HG03196 (cell line): Measurements from ENCODE around the gene SLC25A53.

Source experiments
- ATAC-seq: cut with Tn5 transposase; IDR thresholded peaks from one replicate; pipeline ENCODE4 v1.9.1; 2021; ENCODE audit not compliant: unreplicated experiment

The SLC25A53 gene, protein sequence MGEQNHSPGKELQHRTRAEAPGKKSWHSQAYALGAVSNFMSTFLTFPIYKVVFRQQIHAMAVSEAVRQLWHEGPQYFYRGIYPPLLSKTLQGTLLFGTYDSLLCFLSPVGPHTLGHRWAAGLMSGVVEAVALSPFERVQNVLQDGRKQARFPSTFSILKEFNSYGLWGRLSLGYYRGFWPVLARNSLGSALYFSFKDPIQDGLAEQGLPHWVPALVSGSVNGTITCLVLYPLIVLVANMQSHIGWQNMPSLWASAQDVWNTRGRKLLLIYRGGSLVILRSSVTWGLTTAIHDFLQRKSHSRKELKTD

DNA sequence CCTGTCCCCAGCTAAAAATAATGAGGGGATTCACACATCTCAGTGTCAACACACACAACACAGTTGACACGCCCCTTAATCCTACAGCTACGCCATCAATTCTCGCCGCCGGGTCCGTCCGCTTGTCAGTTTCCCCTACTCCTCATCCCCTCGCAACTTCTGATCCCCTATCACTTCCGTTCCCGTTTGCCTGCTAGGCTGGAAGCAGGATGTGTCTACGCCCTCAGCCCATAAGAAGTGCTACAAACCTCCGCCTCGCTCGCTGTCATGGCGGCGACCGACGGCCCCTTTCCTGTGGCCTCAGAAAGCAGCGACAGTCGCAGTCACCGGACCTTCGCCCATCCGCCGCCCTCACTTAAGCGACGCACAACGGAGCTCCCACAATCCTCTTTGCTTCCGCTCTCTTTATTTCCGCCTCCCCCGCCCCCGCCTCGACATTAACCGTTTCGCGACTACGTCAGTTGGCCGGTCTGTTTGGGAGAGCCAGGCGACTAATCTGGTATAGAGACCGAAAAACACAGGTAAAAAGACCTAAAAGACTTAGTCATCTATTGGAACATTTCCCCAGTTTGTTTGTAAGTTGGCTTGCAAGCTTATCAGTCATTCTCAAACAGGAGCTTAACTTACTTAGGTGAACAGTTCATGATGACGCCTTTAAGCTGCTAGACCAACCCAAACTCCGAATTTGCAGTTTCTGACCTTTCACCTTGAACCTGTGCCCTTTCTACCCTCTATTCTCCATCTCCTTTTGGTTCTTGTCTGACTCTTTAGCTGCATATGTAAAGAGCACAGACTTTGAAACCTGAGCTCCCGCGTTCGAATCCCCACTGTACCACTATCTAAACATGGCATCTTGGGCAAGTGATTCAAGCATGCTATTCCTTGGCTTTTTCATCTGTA, at the start of gene SLC25A53:
Gene SLC25A53 (minus strand): TSS at position 380 of the 900 bp plus-strand sequence. CDS start 51,752 bp downstream, outside the sequence.
- ATAC-seq = peak; percentile 86

DNA sequence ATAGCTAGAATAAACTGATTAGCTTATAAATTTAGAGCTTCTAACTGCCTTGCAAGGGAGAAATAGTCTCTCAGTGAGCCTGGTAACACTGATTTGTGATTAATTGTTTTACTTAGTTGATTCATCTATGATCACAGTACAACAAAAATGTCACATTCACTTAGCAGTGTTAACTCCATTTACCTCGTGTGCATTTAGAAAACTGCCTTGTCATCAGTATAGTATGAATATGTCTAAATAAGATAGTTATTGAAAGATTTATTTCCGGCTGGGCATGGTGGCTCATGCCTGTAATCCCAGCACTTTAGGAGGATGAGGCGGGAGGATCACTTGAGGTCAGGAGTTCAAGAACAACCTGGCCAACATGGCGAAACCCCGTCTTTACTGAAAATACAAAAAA, 48.7 kb upstream of the SLC25A53 start:
- no peak for ATAC-seq

DNA sequence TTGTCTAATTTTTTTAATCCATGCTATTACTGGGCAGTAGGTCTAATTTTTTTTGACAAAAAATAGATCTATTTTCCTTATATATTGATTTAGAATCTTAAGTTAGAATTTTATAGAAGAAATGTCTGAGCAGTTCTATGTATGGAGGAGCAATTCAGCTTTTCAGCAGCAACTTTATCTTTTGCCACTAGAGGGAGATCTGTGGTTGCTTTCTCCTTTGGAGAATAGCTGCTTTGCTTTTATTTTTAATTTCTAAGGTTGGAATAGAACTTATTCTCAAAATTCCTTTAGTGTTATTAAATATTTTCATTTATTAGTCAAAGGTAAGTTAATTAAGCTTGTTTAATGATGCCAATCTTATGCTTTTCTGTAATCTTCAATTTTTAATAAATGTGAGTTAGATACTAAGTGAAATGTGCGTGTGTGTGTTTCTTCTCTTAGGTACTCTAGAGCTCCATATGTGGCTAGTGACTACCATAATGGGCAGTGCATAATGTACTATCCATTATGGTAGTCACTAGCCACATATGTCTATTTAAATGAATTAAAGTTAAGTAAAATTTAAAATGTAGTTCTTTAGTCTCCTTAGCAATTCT, 38.8 kb upstream of the SLC25A53 start:
- no peak for ATAC-seq

DNA sequence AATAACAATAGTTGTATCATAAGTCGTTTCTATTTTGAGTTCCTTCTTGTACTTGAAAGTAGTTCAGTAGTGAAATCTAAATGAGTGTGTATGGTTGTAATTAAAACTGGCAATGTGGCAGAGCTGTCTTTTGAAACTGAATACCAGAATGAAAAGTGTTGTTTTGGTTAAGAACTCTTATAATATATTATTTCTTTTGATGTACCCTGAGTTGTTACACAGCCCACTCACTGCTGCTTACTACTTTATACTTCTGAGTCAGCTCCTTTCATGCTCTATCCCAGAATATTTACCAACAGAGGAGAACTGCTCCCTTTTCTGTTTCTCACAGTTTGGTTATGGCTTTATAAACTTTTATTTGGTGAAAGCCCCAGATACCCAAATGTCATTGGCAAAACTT, 38.2 kb upstream of the SLC25A53 start:
- no peak for ATAC-seq

DNA sequence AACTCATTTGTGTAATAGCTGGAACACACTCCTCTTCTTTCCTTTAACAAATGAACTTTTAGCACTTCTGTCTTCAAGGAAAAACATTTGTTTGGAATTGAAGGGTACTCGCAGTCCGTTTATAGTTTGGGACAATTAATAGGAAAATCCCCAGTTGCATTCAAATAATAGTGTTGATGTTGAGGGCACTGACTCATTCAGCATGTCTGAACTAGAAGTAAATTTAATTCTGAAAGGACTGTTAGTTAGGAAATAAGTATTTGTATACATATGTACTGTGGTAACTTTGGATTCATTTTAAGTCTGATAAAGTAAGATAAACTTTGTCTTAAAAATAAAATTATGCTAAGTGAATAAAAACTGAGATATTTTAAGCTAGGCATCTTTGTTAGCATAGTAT, 36.7 kb upstream of the SLC25A53 start:
- no peak for ATAC-seq

DNA sequence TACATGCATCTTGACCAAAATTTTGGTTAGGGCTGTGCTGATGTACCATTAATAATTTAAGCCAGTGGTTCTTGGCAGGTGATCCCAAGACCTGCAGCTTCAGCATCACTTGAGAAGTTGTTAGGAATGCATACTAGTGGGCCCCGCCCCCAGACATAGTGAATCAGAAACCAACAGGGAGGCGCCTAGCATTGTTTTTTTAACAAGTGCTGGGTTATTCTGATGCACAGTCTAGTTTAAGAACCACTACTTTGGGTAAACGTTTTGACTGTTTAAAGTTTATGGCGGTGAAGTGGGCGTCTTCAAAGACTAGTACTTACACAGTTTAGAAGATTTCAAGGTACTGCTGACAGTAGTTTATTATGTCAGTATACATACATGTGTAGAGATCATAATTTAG, 33.0 kb upstream of the SLC25A53 start:
- no peak for ATAC-seq

DNA sequence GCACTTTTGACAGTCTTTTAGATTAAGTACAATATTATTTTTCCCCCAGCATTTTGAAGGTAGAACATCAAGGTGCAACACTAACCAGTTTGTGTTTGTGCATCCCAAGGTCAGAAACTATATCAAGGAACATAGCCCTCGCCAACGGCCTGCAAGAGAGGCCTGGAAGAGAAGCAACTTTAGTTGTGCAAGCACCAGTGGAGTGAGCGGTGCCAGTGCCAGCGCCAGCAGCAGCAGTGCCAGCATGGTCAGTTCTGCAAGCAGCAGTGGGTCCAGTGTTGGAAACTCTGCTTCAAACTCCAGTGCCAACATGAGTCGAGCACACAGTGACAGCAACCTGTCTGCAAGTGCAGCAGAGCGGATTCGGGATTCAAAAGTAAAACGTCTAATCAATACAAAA, 31.1 kb upstream of the SLC25A53 start:
- no peak for ATAC-seq

DNA sequence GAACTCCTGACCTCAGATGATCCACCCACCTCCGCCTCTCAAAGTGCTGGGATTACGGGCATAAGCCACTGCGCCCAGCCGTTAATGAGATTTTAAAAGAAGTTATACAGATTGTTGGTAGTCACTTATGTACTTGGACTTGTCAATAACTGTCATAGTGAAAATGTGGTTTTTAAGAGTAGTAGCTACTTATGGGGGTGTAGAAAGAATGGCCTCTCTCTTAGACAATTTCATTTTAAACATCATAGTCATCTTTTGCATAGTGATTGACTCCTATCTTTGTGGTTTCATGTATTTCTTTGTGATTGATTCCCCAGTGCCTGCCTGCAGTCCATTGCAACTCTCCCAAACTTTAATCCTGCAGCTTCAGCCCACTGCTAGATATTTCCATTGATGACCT, 26.9 kb upstream of the SLC25A53 start:
- ATAC-seq = no peak

DNA sequence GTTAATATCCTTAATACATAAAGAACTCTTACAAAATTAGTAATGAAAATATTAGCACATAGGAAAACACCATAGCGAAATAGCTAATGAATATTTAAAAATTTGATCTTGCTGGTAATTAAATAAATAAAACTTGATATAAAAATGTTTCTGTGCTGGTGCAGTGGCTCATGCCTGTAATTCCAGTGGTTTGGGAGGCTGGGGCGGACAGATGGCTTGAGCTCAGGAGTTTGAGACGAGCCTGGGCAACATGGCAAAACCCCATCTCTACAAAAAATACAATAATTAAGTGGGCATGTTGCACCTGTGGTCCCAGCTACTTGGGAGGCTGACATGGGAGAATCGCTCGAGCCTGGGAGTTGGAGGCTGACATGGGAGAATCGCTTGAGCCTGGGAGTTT, 17.0 kb upstream of the SLC25A53 start:
- ATAC-seq = no peak

DNA sequence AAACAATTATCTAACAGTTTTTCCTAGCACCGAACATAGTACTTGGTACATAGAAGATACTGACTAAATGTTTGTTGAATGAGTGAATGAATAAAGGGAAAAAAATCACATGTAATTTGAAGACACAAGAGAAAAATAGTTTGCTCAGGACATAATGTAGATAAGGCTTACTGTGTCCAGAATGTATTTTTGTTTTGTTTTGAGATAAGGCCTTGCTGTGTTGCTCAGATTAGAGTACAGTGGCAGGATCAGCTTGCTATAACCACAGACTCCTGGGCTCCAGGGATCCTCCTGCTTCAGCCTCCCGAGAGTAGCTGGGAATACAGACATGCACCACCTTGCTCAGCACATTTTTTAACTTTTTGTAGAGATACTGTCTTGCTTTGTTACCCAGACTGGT, 16.0 kb upstream of the SLC25A53 start:
- no peak for ATAC-seq

DNA sequence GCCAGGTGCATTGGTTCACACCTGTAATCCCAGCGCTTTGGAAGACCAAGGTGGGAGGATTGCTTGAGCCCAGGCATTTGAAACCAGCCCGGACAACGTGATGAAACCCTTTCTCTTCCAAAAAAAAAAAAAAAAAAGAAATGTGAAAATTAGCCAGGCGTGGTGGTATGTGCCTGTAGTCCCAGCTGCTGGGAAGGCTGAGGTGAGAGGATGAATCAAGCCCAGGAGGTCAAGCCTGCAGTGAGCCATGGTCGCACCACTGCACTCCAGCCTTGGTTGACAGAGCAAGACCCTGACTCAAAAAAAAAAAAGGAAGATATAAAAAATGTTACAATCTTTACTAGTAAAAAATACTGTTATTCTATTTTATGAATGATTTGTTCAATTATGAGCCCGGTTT, 15.3 kb upstream of the SLC25A53 start:
- ATAC-seq = no peak

DNA sequence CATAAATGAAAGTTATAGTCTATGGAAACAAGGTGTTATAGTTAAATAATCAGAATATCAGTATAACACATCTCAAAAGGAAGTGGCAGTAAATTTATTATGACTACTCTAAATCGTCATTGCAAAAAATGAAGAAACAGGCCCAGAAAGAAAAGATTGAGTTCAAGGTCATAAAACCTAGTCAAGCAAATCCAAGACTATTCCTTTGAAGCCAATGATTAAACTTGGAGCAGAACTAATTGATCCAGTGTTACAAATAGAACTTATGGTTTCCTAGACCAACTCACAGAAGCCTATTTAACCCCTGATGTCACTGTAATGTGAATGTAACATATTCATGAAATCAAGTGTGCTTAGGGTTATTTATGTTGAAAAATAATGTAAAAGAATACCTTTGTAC, 11.3 kb upstream of the SLC25A53 start:
- ATAC-seq = no peak

DNA sequence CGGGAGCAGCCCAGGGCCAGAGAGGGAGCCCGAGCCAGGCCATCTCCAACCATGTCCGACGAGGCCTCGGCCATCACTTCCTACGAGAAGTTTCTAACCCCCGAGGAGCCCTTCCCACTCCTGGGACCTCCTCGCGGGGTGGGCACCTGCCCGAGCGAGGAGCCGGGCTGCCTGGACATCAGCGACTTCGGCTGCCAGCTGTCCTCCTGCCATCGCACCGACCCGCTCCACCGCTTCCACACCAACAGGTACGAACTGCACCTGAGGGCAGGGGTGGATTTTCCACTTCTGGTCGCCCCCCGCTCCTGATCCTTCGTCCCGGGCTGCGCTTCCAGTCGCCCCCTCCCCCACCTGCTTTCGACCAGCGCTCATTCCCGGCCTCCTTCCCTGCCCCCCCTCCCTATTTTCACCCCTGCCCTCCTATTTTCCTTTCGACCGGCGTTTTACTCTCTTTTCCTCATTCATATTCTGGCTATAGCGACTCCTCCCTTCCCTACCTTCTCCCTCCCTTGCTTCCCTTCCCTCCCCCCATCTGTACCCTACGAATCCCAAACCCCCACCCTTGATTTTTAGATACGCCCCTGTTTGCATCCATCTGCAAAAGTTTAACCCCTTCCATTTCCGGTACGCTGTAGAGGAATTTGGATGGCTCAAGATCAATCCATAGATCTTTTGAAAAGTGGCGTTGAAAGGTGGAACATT, 10.1 kb upstream of the SLC25A53 start:
- ATAC-seq = peak; percentile 12

DNA sequence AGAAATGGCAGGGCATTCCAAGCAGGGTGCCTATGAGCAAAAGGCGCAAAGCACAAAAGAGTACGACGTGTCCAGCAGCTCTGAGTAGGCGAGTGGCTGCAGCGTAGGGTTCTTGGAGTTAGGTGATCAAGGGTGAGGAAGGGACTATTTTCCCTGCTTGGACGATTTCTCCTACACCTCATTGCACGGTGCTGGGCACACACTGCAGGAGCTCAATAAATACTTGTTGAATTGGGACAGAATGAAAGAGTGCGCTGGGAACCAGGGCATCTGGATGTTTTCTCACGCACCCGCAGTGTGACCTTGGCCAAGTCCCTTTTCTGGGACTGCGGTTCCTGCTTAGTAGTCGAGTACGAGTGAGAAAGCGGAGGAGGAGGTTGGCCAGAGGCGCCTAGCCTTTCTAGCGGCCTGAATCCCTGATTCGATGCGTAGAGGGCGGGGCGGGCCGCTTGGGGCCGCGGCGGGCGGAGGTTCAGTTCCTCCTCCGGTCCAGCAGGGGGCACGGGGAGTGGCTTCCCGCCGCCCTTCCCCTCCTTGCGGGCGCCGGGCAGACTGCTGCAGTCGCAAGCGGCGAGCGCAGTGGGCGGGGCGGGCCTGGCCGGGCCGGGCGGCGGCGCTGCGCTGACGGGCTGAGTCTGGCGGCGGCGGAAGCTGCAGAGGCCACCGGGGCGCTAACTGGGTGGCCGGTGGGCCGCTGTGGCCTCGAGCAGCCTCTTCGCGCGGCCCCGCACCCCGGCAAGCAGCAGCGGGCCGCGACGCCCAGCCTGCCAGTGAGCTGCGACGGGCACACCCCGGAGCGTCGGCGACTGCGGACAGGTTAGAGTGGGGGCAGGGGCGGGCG, 9.3 kb upstream of the SLC25A53 start, which contains the start of gene FAM199X:
Gene FAM199X (plus strand): TSS at position 560 of the 841 bp plus-strand sequence. CDS start 333 bp downstream, outside the sequence.
- peak; percentile 97 for ATAC-seq

DNA sequence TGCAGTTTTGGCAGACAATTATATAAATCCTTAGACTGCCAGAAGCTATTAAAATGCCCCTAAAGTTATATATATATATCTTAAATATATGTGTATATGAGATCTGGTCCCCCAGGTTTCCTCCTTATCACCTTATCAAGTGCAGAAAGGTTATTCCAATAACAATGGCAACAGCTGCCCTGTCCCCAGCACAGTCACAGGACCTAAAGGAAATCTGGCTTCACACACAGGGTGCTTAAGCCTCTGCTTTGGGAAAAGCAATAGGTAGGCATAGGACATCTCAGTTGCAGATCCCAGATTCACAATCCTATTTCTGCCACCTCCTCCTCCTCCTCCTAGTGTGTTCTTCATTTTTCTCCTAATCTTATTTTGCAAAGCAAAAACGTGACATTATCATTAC, 5.8 kb downstream of the SLC25A53 start:
- ATAC-seq = no peak

DNA sequence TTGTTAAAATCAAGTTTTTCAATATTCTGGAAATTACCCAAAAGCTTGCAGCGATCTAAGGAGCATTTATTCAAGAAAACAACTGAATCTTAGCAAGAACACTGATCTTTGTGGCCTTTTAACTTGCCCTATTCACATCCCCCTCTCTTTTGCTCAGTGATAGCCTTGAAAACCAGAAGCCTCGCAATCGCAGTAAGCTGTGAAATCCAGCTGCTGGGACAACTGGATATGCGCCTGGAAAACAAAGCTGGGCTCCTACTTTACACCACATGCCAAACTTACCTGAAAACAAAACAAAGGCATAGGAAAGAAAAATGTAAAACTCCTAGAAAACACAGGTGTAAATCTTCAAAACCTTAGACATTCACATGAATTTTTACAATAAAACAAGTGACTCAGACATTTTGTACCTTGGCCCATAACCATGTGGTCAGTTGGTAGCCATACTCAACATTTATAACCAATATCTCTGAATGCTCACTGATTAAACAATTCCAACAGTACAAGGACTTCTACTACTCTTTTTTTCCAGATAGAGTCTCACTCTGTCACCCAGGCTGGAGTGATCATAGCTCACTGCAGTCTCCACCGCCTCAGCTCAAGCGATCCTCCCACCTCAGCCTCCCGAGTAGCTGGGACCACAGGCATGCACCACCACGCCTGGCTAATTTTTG, 15.6 kb downstream of the SLC25A53 start:
- ATAC-seq = no peak

DNA sequence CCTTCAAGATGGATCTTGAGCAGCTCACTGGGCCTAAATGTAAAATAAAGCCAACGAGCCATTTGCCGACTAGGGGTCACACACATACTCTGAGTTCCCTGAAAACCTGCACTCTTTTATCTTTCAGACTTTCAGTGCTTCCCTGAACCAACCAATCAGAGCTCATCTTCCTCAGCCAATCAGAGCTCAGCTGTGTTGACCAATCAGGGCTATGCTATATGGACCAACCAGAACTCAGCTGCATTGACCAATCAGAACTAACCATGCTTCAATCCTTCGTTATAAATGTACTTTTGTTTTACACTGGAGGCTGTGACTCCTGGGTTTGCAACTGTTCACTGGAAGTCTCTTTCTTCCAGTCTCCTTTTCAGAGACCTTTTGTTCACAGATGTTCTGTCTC, 19.3 kb downstream of the SLC25A53 start:
- no peak for ATAC-seq

DNA sequence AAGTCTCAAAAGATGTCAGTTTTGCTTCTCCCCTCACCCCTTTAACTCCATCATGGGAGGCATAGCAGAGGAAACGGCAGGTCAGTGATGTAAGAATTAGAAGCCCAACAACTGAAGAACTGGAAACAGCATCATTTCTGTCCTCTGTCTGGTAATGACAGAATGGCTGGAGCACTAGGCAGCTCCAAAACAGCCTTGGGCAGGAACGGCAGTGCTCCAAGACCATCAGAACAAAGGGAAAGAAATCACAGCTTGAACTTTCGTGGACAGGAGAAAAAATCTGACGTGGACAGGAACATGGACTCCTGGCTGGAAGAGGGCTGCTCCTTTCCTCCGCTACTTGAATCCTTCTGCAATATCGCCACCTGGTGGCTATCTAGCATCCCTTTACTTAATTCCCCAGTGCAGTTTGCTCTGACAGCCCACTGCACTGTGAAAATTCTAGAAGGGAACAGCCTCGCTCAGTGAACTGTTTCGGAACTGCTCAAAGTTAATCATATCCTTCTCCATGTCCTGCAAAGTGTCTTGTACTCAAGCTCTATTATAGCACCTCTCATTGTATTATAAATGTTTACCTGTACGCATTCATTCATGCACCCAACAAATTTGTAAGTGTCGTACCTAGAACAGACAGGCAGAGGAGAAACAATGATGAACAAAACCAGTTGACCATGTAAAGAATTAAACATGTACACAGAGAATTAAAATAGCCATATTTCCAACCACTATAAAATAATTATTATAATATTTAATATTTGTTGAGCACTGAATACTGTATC, 20.4 kb downstream of the SLC25A53 start:
- ATAC-seq = peak; percentile 88

DNA sequence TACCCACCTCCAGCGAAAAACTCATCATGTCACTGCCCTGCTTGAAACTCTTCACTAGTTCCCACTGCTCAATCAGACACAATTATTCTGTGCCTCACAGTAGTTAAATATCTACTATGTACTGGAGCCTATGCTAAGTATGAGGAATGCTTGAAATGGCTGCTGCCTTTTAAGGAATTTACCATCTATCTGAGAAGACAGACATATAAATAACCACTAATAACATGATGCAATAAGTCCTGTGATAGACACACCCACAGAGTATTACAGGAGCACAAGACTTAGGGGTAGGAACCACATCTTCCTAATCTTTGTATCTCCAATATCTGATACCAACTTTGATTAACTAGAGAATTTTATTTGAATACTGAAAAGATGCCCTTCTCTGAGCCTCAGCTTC, 21.1 kb downstream of the SLC25A53 start:
- no peak for ATAC-seq
